GM21381 (cell line): Measurements from ENCODE around the gene ARRDC3.
"Not testable (repeated sequence)": the region's sequence is repeated elsewhere in the genome, so short reads cannot be mapped to it uniquely, and the experiment has no call there.

Experiments
- ATAC-seq: cut with Tn5 transposase; IDR thresholded peaks from one replicate; pipeline ENCODE4 v1.9.1; 2021; ENCODE audit warnings: mild to moderate bottlenecking, moderate library complexity; ENCODE audit not compliant: unreplicated experiment

Gene ARRDC3

DNA sequence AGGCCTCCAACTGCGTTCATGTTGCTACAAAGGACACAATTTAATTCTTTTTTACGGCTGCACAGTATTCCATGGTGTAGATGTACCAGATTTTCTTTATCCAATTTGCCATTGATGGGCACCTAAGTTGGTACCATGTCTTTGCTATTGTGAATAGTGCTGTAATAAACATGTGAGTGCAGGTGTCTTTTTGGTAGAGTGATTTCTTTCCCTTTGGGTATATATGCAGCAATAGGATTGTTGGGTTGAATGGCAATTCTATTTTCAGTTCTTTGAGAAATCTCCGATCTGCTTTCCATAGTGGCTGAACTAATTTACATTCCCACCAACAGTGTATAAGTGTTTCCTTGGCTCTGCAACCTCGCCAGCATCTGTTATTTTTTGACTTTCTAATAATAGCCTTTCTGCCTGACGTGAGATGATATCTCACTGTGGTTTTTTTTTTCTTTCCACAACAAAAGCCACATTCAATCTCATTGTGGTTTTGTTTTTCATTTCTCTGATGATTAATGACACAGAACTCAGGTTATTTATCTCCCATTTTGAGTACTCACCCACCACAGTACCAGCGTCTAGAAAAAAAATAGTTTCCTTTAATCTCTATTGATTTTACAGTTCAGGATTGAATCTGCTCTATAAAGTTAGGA lies 21.9 kb downstream of the ARRDC3 start:
- ATAC-seq: peak; percentile 86

DNA sequence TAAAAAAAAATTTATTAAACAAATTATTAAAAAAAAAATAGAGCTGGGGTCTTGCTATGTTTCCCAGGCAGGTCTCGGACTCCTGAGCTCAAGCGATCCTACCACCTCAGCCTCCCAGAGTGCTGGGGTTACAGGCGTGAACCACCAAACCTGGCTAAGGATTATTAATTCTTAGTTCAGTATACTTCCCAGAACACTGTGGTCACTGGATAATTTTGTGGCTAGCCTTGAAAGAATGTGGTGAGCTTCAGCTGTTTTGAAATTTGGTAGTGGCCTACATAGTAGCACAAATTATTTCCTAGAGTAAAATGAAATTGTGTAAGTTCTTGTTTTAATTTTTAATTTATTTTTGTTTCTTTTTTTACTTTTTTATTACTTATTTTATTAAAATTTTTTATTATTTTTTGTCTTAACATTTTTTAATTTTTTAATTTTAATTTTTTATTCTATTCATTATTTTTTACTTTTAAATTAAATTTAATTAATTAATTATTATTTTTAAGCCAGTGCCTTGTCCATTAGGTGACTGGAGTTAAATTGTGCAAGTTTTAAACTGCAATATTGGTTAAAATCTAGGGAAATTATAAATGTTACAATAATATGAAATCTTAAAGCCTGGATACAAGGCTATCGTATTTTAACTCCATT lies 23.0 kb downstream of the ARRDC3 start:
- no peak for ATAC-seq

DNA sequence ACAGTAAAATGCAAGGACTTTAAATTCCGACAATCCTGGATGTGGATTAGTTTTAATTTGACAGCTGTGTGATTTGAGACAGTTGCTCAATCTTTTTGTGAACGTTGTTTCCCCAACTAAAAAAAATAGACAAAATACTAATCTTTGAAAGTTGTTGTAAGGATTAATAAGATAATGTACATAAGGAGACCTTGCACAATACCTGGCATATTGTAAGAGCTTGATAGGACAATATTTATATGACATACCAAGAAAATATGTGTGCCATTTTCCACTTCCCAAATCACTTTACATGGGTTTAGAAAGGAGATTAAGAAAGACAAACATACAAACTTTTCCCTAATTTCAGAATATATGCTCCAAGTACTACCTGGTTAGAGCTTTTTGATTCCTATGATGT lies 25.3 kb downstream of the ARRDC3 start:
- ATAC-seq: no peak

DNA sequence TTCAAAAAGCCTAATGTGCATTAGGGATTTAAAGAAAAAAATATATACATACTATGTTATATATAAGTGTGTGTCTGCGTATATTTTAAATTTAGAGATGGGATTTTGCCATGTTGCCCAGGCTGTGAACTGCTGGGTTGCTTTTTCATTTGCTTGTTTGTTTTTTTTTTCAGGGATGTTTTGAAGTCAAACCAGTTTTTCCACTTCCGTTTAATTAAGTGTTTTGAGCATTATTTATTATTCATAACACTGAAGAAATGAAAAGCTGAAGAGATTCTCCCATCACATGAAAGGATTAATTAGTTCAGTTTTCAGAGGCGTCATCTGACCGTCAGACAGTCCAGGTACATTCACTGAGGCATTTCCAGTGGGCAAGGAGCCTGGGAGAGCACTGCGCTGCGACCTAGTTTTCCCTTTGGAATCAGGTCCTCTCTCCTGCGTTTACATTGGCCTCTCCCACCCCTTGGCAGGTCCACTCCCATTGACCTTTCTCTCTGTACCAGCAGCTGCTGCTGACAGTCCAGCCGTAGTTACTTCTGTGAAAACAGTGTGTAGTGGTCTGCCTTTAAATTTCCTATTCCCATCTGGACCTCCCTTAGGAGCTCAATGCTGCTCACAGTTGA lies 26.0 kb downstream of the ARRDC3 start:
- no peak for ATAC-seq

DNA sequence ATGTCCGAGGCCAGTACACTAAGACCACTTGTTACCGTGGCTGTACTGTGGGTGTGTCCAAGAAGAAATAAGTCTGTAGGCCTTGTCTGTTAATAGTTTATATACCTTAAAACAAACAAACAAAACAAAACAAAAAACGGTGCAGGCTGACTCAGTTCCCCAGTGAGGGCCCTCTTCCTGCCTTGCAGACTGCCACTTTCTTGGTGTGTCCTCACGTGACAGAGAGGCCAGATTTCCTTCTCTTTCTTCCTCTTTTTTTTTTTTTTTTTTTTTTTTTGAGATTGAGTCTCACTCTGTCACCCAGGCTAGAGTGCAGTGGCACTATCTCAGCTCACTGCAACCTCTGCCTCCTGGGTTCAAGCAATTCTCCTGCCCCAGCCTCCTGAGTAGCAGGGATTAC lies 28.2 kb downstream of the ARRDC3 start:
- ATAC-seq: not testable (repeated sequence)

DNA sequence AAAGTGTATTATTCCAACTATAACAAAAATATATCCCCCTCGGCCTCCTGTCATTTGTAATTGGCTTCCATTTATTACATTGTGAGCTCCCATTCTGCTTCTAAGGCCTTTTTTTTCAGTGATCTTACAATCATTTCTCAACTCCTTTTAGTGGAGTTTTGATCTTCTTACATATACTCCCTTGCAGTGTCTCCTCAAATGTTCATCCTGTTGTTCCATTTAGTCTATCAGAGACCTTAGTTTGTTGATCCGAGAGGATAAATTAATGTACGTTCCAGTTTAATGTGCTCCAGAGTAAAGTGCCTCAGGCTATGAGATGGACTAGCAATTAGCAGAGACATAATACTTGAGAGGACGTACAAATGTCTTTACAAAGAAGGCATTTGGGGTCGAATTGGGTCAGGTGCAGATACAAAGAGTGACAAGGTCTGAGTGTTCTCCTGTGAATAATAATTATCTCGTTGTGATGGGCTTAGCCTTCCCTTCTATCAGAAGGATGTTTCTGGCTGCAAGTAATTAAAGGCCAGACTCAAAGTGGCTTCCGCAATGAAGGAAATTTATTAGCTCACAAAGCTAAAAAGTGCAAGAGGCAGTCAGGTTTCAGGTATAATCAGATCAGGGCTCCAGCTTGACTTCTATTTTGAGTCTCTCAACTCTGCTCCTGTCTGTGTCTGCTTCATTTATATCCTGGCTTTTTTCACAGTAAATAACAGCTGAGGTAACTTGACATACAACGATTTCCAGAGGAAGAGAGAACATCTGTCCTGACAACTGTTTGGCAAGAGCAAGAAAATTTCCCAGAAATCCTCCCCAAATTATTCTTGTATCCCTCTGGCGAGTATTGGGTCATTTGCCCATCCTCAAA lies 30.1 kb downstream of the ARRDC3 start:
- no peak for ATAC-seq

DNA sequence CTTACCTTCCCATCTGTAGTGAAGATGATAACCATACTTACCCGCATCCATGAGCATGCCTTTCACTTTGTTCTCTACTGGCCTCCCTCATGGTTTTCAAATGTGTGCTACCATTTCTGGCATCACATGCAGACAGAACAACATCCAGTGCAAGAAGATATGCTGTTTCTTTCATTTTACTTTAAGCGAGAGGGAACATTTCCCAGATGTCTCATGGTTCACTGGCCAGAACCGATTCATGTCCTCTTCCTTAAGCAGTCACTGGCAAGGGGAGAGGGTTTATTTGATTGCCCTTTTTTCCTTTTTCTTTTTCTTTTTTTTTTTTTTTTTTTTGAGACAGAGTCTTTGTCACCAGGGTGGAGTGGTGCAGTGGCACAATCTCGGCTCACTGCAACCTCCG lies 37.7 kb downstream of the ARRDC3 start:
- ATAC-seq: no peak

DNA sequence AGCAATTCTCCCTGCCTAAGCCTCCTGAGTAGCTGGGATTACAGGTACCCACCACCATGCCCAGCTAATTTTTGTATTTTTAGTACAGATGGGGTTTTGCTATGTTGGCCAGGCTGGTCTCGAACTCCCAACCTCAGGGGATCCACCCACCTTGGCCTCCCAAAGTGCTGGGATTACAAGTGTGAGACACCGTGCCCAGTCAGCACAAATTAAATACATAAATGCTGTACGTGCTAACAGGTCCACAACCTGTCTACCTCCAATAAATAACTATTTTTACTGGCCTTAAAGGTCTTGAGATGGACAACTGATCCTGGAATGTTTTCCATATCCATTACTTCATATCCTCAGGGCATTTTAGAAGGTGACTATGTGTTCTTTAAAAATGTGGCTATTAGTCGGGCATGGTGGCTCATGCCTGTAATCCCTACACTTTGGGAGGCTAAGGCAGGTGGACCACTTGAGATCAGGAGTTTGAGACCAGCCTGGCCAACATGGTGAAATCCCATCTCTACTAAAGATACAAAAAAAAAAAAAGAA lies 38.4 kb downstream of the ARRDC3 start:
- not testable (repeated sequence) for ATAC-seq

DNA sequence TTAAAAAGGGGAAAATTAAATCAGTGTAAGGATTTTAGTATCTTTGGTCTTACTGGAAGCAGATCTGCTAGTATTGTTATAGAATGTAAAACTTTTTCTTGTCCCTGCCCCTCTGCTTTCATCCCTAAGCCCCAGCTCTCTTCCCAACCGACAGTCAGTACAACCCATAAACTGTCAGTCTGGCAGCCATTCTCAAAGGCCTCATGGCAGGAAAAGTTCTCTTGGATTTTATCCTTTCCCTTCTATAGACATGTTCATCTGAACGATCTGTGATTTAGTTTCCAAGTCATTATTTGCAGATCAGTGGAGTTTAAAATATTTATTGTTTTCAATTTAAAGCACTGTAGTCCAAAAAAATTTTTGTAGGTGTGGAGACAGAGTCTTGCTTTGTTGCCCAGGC lies 39.2 kb downstream of the ARRDC3 start:
- ATAC-seq: no peak

DNA sequence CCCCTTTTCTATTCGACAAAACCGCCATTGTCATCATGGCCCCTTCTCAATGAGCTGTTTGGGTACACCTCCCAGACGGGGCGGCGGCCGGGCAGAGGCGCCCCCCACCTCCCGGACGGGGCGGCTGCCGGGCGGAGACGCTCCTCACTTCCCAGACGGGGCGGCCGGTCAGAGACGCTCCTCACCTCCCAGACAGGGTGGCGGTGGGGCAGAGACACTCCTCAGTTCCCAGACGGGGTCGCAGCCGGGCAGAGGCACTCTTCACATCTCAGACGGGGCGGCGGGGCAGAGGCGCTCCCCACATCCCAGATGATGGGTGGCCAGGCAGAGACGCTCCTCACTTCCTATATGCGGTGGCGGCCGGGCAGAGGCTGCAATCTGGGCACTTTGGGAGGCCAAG lies 40.2 kb downstream of the ARRDC3 start:
- not testable (repeated sequence) for ATAC-seq

DNA sequence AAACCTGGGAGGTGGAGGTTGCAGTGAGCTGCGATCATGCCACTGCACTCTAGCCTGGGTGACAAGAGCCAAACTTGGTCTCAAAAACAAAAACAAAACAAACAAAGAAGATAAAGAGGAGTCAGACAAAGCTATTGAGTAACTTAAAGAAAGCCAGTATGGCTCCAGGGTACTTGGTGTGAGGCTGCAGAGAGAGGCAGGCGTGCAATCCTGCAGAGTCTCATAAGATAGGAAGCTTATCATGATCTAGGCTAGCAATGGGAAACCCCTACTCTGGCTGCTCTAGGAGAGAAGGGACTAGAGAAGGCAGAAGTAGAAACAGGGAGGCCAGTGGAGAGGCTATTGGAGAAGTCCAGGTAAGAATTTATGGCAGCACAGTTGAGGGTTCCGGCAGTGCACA lies 42.0 kb downstream of the ARRDC3 start:
- ATAC-seq: no peak

DNA sequence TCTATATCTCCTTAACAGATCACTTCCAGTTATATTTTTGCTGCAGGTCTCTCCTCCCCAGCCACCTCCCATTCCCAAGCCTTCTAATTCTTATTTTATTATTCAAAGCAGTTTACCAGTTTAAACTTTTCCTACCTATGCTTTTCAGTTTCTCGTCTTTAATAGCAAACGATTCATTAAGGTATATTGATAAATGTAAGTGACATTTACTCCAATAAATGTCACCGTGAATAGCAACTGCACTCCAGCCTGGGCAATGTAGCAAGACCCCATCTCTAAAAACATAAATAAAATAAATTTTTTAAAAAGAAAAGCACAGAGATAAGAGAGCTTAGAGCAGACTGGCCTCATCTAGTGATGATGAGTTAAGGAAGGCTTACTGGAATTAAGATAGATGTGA lies 42.6 kb downstream of the ARRDC3 start:
- ATAC-seq: no peak

DNA sequence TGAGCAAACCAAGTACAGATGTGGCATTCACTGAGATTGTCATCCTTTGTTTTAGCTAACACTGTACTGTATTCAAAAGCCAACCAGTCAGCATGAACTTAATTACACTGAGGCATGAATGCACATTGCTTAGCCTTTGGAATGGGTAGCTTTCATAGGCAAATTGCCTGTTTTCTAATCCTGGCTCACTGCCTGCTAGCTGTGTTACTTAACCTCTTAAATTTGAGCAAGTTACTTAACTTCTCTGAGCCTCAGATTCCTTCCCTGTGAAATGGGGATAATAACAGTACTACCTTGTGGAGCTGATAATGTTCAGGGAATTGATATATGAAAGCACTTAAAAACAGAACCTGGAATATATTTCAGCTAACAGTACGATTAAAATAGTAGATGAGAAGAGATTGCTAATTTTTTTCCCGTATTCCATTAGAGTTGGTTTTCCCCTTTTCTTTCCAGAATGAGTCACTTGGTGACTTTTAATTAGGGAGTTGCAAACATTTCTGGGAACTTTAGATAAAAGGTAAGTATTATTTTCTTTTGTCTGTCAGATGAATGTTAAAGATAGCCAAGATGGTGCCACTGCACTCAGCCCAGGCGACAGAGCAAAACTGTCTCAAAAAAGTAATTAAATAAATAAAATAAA lies 43.9 kb downstream of the ARRDC3 start:
- ATAC-seq: no peak

DNA sequence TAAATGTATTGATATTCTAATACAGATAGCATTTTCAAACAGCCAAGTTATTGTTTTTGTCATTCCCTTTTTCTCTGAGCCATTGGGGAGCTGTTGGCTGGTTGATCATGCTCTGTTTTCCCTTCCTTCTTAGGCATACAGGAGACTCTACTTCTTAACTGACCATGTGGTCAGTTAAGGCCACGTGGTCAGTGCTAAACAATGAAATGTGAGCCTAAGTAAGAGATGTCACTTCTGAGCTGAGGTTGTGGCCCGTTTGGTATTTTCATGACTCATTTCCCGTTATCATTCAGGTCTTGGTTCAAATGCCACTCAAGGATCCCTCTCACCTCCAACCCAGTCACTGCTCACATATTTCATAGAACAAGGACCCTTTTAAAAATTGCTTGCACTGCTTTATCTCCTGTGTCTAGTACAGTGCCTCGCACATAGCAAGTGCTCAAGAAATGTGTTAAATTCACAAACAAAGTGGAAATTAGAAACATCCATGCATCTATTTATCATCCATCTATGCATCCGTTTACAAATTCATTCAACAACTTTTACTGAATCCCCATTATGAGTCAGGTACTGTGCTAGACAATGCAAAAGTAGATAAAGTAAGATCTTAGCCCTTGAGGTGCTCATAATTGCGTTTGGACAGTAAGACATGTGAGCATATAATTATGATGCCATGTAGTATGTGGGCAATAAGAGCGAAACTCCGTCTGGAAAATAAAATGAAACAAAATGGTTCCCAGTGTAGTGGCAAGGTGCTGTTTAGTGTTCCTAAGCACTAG lies 50.7 kb downstream of the ARRDC3 start:
- ATAC-seq: peak; percentile 54

DNA sequence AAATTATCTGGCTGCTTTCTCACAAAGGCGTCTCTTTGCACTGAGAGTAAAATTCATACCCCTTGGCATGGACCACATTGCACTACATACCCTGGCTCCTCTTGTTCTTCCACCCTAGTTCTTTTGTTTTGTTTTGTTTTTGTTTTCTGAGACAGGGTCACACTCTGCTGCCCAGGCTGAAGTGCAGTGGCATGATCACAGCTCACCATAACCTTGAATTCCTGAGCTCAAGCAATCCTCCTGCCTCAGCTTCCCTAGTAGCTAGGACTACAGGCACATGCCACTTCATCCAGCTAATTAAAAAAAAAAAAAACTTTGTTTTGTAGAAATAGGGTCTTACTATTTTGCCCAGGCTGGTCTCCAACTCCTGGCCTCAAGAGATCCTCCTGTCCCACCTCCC lies 51.4 kb downstream of the ARRDC3 start:
- ATAC-seq: no peak

DNA sequence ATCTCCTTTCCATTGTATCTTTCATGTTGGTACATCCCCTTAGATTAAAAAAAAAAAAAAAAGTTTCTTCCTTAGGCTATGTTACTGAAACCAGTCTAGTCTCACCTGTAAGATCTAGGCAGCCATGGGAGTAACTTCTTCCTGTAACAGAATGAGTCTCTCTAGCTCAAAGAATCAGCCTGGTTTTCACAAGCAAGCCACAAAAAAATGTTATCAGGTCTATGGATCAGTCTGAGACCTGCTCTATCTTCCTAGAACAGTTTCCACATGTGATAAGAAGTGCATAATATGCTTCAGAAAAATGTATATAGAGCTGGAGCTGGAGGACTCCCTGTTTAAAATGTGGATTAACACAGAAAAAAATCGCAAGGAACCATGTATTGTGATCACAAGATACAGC lies 53.8 kb downstream of the ARRDC3 start:
- ATAC-seq: no peak

DNA sequence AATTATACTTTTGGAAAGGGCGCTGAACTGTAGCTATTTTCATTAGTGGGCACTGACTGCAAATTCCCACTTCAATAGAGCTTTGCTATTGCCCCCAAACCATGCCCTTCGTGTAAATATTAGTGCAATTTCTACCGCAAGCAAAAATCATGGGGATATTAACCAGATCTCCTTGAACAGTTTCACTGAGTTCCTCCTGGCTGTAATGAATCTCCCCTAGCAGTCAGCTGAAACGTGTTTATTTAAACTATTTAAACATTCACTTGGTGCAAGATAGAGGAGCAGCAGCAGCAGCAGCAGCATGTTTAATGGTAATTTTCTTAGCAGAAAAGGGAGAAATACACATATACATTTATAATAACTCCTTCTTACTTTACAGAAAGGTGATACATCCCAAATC lies 54.4 kb downstream of the ARRDC3 start:
- no peak for ATAC-seq

DNA sequence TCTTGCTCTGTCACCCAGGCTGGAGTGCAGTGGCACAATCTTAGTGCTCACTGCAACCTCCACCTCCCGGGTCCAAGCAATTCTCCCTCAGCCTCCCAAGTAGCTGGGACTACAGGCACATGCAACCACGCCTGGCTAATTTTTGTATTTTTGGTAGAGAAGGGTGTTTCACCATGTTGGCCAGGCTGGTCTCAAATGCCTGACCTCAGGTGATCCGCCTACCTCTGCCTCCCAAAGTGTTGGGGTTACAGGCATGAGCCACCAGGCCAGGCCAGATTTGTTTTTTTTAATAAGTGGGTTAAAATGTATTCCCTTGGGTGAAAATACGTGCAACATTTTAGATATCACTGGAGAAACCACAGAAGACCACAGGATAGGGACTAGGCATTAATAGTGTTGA lies 60.1 kb downstream of the ARRDC3 start:
- not testable (repeated sequence) for ATAC-seq

DNA sequence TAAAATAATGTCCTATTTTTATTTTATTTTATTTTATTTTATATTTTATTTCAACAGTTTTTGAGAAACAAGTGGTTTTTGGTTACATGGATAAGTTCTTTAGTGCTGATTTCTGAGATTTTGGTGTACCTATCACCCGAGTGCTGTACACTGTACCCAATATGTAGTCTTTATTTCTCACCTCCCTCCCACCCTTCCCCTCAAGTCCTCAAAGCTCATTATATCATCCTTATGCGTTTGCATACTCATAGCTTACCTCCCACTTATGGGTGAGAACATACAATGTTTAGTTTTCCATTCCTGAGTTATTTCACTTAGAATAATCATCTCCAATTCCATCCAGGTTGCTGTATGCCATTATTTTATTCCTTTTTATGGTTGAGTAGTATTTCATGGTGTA lies 63.5 kb downstream of the ARRDC3 start:
- ATAC-seq: no peak

DNA sequence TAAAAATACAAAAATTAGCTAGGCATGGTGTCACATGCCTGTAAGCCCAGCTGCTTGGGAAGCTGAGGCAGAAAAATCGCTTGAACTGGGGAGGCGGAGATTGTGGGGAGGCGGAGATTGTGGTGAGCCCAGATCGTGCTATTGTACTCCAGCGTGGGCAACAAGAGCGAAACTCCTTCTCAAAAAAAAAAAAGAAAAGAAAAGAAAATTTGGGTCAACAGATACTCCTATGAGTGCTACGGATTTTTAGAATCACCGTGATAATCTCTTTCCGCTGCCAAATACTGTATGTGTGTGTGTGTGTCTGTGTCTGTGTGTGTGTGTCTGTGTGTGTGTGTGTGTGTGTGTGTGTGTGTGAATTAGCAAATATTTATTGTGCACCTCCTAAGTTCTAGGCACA lies 64.4 kb downstream of the ARRDC3 start:
- no peak for ATAC-seq
